Measurements from ENCODE around the gene CLCN3. TPM values are rescaled to one million over a fixed set of nuclear protein-coding genes. Genes with fewer than 3 reads are reported as not detected.
"Not testable (repeated sequence)": the region's sequence is repeated elsewhere in the genome, so short reads cannot be mapped to it uniquely, and the experiment has no call there.

CLCN3 gene
- total RNA-seq, 2 experiments from 2014 or later = 21.5 to 22.8 TPM

DNA sequence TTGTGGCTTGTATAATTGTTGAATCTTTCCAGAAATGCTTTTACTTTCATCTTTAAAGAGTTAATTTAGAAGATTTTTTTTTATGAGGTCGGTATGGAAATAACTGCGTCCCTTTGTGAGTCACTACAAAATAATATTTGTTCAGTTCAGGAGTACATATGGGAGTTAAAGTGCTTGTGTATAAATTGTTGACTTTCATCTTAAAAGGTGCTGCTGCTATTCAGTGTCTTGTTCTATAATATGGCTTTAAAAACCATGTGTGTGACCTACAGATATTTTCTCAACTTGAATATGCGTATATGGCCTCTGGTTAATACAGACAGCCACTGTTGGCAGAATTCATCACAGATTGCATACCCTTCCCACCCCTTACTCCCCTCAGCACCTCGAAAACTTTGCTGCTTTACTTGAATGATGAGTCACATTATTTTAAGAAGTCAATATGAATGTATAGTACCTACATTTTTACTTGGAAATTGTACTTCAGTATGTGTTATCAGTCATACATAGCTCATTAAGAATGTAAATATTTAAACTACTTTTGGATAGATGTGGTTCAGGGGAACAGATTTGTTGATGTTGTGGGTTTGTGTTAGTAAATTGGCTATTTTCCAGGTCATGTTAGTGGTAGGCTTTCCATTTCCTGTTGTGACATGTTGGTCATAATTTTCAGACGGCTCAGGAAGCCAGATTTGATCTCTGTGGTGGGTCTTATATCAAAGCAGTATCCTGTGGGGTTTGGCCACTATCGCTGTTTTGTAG, 1.5 kb downstream of the CLCN3 start:
- H3K9me3 Mint-ChIP-seq (ENCODE audit: low read depth) = no peaks in the 10 kb centered on the region
- peak; percentile 10 for ATAC-seq
- peak overlapping the region; percentile 83 for H3K27ac Mint-ChIP-seq
- peaks cover 10% of the 10 kb centered on the region for H3K36me3 Mint-ChIP-seq
- peak; percentile 62 for DNase-seq
- peaks cover 48% of the 10 kb centered on the region for H3K4me1 Mint-ChIP-seq
- CTCF ChIA-PET = interaction anchor here (1.9 kb wide), 1 partner anchor 9 kb away, joined by 10 read pairs; the partner anchor contains the start of gene NEK1
- peak overlapping the region; percentile 100 for H3K4me3 Mint-ChIP-seq
- H3K27me3 Mint-ChIP-seq = no peaks in the 10 kb centered on the region

DNA sequence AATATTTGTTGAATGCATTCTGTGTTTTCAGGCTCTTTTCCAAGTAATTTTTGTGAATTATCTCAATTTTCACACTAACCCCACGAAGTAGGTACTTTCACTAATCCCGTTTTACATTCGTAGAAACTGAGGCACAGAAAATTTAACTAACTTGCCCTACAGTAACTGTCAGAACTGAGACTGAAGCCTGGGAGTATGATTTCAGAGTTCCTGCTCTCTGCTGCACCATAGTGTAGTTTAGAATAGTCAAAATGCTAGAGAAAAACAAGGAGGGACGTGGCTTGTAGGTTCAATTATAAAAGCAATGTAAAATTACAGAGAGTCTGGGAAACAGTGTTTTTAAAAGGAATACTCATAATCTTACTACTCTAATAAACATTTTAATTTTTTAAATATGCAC, 2.2 kb downstream of the CLCN3 start:
- H3K27ac Mint-ChIP-seq = peak overlapping the region; percentile 33

DNA sequence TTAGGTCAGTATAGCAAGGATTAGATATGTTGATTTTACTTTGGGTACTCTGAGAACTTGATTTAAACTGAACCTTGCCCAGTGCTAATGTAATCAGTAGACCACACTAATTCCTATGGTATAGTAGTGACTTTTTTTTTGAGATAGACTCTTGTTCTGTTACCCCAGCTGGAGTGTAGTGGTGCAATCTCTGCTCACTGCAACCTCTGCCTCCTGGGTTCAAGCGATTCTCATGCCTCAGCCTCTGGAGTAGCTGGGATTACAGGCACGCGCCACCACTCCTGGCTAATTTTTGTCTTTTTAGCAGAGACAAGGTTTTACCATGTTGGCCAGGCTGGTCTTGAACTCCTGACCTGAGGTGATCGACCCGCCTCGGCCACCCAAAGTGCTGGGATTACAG, 3.6 kb downstream of the CLCN3 start:
- not testable (repeated sequence) for ATAC-seq; H3K9me3 Mint-ChIP-seq (ENCODE audit: low read depth); DNase-seq; H3K27me3 Mint-ChIP-seq; H3K27ac Mint-ChIP-seq; H3K4me3 Mint-ChIP-seq
- CTCF ChIA-PET = interaction anchor here (1.0 kb wide), 1 partner anchor 11 kb away, joined by 3 read pairs; the partner anchor contains the start of gene NEK1
- peaks cover 30% of the 10 kb centered on the region for H3K4me1 Mint-ChIP-seq
- peaks cover 15% of the 10 kb centered on the region for H3K36me3 Mint-ChIP-seq

More for the DNA sequence above, 2.2 kb downstream of the CLCN3 start:
- H3K4me3 Mint-ChIP-seq = peak overlapping the region; percentile 100
- H3K27me3 Mint-ChIP-seq = no peaks in the 10 kb centered on the region
- peaks cover 10% of the 10 kb centered on the region for H3K36me3 Mint-ChIP-seq
- no peak for ATAC-seq
- CTCF ChIA-PET = no interaction called here
- H3K9me3 Mint-ChIP-seq (ENCODE audit: low read depth) = no peaks in the 10 kb centered on the region
- H3K4me1 Mint-ChIP-seq = peaks cover 43% of the 10 kb centered on the region
- no peak for DNase-seq

DNA sequence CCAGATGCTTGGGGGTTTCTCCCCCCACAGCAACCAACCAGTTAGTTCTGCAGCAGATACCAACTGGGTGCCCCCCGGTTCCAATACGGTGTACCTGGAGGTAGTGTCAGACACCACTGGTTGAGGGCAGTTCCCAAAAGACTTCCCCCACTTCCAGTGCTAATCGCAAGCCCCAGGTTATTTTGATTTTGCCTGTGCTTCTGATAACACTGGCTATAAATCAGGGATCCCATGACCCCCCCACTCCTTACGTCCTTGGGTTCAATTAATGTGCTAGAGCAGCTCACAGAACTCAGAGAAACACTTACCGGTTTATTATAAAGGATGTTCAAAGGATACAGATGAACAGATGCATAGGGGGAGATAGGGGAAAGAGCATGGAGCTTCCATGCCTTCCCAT, 5.5 kb downstream of the CLCN3 start:
- no peak overlapping the region for H3K27ac Mint-ChIP-seq
- no peaks in the 10 kb centered on the region for H3K9me3 Mint-ChIP-seq (ENCODE audit: low read depth)
- ATAC-seq (no peak), DNase-seq (no peak)
- CTCF ChIA-PET = no interaction called here
- peaks cover 26% of the 10 kb centered on the region for H3K4me1 Mint-ChIP-seq
- no peaks in the 10 kb centered on the region for H3K27me3 Mint-ChIP-seq
- peaks cover 16% of the 10 kb centered on the region for H3K36me3 Mint-ChIP-seq
- no peak overlapping the region for H3K4me3 Mint-ChIP-seq

DNA sequence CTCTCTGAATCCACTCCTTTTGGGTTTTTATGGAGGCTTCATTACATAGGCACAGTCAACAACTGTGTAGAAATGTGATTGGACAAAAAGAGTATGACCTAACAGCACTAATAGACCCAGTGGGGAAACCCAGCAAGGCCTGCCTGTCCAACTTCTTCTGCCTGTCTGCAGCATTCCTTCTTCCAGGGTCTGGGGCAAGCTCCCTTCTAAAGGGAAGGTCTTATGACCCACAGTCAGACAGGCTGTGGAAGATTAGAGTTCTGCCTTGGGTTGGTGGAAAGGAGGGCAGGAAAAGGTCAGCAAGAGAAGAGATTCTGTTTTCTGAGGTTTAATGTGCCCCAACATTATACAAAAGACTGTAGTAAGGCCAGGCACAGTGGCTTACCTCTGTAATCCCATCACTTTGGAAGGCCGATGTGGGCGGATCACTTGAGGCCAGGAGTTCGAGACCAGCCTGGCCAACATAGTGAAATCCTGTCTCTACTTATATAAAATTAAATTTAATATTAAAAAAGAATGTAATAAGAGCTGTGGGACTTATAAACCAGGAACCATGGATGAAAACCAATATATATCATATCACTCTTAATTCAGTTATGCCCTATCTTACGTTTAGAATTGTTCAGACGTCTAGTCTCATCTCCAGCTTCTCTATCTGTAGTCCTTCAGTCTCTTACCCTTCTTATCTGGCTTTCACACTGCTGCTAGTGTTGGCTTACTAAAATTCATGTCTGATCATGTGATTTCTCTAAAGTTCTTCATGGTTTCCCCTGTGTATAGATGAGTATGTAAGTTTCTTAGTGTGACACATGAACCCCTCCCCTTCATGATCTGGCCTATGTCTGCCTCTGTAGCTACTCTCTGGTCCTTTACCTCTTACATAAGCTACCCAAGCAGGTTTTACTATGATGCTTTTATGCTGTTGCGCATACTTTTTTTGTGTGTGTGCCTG, 6.2 kb downstream of the CLCN3 start:
- H3K4me1 Mint-ChIP-seq = peaks cover 28% of the 10 kb centered on the region
- H3K27me3 Mint-ChIP-seq = no peaks in the 10 kb centered on the region
- CTCF ChIA-PET = interaction anchor here (1.4 kb wide), 1 partner anchor 14 kb away, joined by 7 read pairs; the partner anchor contains the start of gene NEK1
- DNase-seq = no peak
- H3K36me3 Mint-ChIP-seq = peaks cover 21% of the 10 kb centered on the region
- H3K27ac Mint-ChIP-seq = no peak overlapping the region
- no peak for ATAC-seq
- H3K9me3 Mint-ChIP-seq (ENCODE audit: low read depth) = no peaks in the 10 kb centered on the region
- H3K4me3 Mint-ChIP-seq = no peak overlapping the region

DNA sequence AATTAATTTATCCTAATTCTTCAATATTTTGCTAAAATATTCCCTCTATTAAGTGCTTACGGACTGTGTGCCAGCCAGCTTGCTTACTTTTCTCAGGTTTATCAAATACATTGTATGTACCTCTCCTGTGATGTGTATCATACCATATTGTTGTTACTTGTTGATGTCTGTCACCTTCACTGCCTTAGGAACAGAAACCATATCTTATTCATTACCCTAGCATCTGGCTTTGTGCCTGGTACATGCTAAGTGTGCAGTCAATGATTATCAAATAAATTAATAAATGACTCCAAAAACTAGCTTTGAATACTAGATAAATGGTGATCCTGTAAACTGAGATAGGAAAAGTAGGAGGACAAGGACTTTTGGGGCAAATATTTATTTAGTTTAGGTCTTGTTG, 6.9 kb downstream of the CLCN3 start:
- Mint-ChIP-seq H3K4me1 (peaks cover 21% of the 10 kb centered on the region), H3K36me3 (peaks cover 21% of the 10 kb centered on the region), H3K9me3 (ENCODE audit: low read depth) (no peaks in the 10 kb centered on the region), H3K27me3 (no peaks in the 10 kb centered on the region), H3K27ac (no peak overlapping the region), H3K4me3 (no peak overlapping the region)
- CTCF ChIA-PET = interaction anchor here (1.4 kb wide), 1 partner anchor 14 kb away, joined by 7 read pairs; the partner anchor contains the start of gene NEK1
- DNase-seq (no peak), ATAC-seq (no peak)

DNA sequence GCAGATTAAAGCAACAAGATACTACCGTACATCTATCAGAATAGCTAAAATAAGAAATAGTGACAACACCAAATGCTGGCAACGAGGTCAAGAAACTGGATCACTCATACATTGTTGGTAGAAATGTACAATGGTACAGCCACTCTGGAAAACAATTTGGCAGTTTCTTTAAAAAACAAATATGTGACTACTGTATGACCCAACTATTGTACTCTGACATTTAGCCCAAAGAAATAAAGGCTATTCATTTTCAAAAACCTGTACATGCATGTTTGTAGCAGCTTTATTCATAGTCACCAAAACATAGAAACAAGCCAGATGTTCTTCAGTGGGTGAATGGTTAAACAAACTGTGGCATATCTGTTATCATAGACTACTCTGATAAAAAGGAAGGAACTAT, 8.2 kb downstream of the CLCN3 start:
- DNase-seq (no peak), ATAC-seq (no peak)
- CTCF ChIA-PET = interaction anchor here (0.6 kb wide), 1 partner anchor 18 kb away, joined by 3 read pairs; no protein-coding TSS in a partner anchor
- Mint-ChIP-seq H3K4me1 (peaks cover 13% of the 10 kb centered on the region), H3K36me3 (peaks cover 19% of the 10 kb centered on the region), H3K27me3 (no peaks in the 10 kb centered on the region), H3K4me3 (no peak overlapping the region), H3K9me3 (ENCODE audit: low read depth) (no peaks in the 10 kb centered on the region), H3K27ac (no peak overlapping the region)

DNA sequence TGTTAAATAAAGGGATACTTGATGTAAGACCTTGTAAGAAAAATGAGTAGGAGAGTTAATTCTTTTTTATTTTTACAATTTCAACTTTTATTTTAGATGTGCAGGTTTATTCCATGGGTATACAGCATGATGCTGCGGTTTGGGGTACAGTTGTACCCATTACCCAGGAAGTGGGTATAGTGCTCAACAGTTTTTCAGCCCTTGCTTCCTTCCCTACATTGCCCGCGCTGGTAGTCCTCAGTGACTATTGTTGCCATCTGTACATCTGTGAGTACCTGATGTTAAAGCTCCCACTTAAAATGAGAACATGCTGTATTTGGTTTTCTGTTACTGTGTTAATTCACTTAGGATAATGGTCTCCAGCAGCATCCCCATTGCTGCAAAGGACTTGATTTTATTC, 9.7 kb downstream of the CLCN3 start:
- Mint-ChIP-seq H3K4me3 (no peak overlapping the region), H3K27me3 (no peaks in the 10 kb centered on the region), H3K9me3 (ENCODE audit: low read depth) (no peaks in the 10 kb centered on the region), H3K36me3 (peaks cover 16% of the 10 kb centered on the region), H3K27ac (no peak overlapping the region), H3K4me1 (peaks cover 12% of the 10 kb centered on the region)
- DNase-seq (no peak), ATAC-seq (no peak)
- CTCF ChIA-PET = no interaction called here

DNA sequence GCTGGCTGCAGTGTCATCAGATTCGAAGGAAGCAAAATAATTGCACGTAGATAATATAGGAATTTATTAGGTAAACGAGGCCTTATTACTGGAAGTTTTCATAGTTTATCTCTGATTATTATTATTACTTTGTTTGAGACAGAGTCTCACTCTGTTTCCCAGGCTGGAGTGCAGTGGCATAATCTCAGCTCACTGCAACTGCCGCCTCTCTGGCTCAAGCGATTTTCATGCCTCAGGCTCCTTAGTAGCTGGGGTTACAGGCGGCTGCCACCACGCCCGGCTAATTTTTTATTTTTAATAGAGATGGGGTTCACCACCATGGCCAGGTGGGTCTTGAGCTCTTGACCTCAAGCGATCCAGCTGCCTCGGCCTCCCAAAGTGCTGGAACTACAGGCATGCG, 12.5 kb downstream of the CLCN3 start:
- Mint-ChIP-seq H3K36me3 (peaks cover 24% of the 10 kb centered on the region), H3K4me3 (no peak overlapping the region), H3K4me1 (peaks cover 4% of the 10 kb centered on the region), H3K9me3 (ENCODE audit: low read depth) (no peaks in the 10 kb centered on the region), H3K27me3 (no peaks in the 10 kb centered on the region), H3K27ac (no peak overlapping the region)
- no peak for DNase-seq
- no peak for ATAC-seq
- CTCF ChIA-PET = no interaction called here

DNA sequence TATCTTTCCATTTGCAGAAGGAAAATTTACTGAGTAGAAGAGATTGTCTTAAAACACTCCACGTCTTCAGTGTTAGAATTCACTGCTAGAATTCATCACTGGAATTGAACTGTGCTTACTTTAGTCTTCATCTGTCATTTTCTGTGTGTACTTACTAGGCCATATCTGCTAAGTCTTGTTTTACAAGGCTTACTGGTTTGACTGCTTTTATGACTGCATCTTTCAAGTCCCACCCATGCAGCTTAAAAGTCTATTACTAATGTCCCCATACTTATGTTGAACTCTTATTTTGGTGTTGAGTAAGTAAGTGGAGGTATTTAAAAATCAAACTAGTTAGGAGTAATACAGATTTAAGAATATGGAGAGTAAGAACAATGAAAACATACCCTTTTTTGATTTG, 14.6 kb downstream of the CLCN3 start:
- Mint-ChIP-seq H3K4me1 (peaks cover 6% of the 10 kb centered on the region), H3K4me3 (no peak overlapping the region), H3K27ac (no peak overlapping the region), H3K27me3 (no peaks in the 10 kb centered on the region), H3K36me3 (peaks cover 34% of the 10 kb centered on the region), H3K9me3 (ENCODE audit: low read depth) (no peaks in the 10 kb centered on the region)
- CTCF ChIA-PET = no interaction called here
- ATAC-seq (no peak), DNase-seq (no peak)

DNA sequence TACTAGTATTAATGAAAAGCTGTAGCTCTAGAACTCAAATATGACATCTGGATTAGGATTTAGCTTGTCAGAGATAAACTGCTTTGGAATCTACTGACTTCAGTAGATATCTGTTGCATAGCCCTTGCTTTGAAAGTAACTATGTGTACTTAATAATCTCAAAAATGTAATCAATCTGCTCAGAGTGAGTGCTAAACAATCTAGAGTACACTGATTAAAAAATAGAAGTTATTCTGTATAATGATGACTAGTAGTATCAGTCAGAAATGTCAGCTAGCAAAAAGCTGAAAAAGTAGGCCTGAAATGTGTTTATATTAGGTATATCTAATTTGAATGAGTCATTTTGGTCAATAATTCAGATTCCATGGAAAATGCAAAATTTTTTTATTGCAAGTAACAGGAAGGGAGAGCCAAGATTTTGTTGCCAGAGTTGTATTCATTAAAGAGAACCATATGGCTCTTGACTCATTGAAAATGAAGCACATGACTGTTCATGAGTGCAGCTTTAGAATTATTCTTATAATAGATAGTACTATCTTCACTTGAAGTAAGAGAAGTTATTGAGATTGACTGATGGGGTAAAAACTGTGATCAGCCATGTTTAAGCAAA, 20.0 kb downstream of the CLCN3 start:
- ATAC-seq (no peak), DNase-seq (no peak)
- Mint-ChIP-seq H3K9me3 (ENCODE audit: low read depth) (no peaks in the 10 kb centered on the region), H3K4me1 (peaks cover 2% of the 10 kb centered on the region), H3K36me3 (peaks cover 38% of the 10 kb centered on the region), H3K4me3 (no peak overlapping the region), H3K27me3 (no peaks in the 10 kb centered on the region), H3K27ac (no peak overlapping the region)
- CTCF ChIA-PET = no interaction called here

DNA sequence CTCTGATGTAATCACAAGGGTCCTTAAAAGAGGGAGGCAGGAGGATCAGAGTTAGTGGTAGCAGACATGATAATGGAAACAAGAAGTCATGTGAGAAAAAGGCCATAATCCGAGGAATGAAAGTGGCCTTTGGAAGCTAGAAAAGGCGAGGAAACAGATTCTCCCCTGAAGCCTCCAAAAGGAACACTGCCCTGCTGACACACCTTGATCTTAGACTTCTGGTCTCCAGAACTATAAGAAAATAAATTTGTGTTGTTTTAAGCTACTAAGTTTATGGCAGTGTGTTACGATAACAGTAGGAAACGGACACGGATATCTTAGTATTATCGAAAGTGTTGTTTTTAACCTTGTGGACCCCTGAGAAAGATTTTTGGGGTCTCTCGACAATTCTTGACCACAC, 24.4 kb downstream of the CLCN3 start:
- no peaks in the 10 kb centered on the region for H3K4me1 Mint-ChIP-seq
- CTCF ChIA-PET = interaction anchor here (1.5 kb wide), 1 partner anchor 13 kb away, joined by 3 read pairs; no protein-coding TSS in a partner anchor
- H3K27me3 Mint-ChIP-seq = no peaks in the 10 kb centered on the region
- no peak for DNase-seq
- no peak for ATAC-seq
- H3K9me3 Mint-ChIP-seq (ENCODE audit: low read depth) = no peaks in the 10 kb centered on the region
- peaks cover 19% of the 10 kb centered on the region for H3K36me3 Mint-ChIP-seq
- H3K27ac Mint-ChIP-seq = no peak overlapping the region
- no peak overlapping the region for H3K4me3 Mint-ChIP-seq

DNA sequence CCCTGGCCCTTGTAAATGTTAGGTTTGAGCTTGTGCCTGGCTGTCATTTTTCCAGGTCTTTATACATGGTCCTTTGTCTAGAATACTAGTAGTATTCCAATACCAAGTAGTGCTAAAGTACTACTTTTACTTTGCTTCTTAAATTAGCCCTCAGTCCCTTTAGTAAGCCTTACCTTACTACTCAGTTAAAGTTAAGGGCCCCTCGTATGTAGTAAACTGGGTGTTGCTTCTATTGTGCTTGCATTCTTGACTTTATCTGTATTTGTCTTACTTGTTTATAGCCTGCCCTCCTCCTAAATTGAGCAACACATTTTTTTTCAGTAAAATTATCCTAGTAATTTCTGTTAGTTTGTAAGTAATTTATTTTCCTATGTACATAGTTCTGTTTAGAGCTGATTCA, 25.2 kb downstream of the CLCN3 start:
- H3K36me3 Mint-ChIP-seq = peaks cover 18% of the 10 kb centered on the region
- CTCF ChIA-PET = interaction anchor here (1.5 kb wide), 1 partner anchor 12 kb away, joined by 3 read pairs; no protein-coding TSS in a partner anchor
- no peak overlapping the region for H3K27ac Mint-ChIP-seq
- H3K27me3 Mint-ChIP-seq = no peaks in the 10 kb centered on the region
- DNase-seq (no peak), ATAC-seq (no peak)
- no peaks in the 10 kb centered on the region for H3K9me3 Mint-ChIP-seq (ENCODE audit: low read depth)
- H3K4me1 Mint-ChIP-seq = no peaks in the 10 kb centered on the region
- H3K4me3 Mint-ChIP-seq = no peak overlapping the region
